VCaP (cell line): ENCODE measurements around the gene RGS6.

Experiments used
- H3K27ac ChIP-seq: fragments of 450-650 bp; 2 replicates; pipeline ENCODE4 v1.5.1; 2017
- CTCF ChIP-seq: fragments of 450-650 bp; conservative IDR thresholded peaks from 2 replicates; pipeline ENCODE4 v1.5.1; 2017; ENCODE audit warnings: mild to moderate bottlenecking, moderate library complexity

RGS6 gene

GRCh38 chr14:72401632-72402376, 469.6 kb downstream of the RGS6 start:
- no peak overlapping the region for H3K27ac ChIP-seq
- no peak for TF ChIP-seq CTCF

- H3K27ac ChIP-seq, result no peak overlapping the region
- no peak for TF ChIP-seq CTCF
Observed at GRCh38 chr14:72402377-72402772, 470.1 kb downstream of the RGS6 start.

GRCh38 chr14:72404106-72404774, 472.0 kb downstream of the RGS6 start:
- no peak for TF ChIP-seq CTCF
- peak overlapping the region; percentile 57 for H3K27ac ChIP-seq

- H3K27ac ChIP-seq, result peak overlapping the region; percentile 57
- no peak for TF ChIP-seq CTCF
Observed at GRCh38 chr14:72404998-72405397, 472.8 kb downstream of the RGS6 start.

GRCh38 chr14:72408020-72408419, 475.8 kb downstream of the RGS6 start:
- no peak overlapping the region for H3K27ac ChIP-seq
- no peak for TF ChIP-seq CTCF

- no peak overlapping the region for H3K27ac ChIP-seq
- TF ChIP-seq CTCF, result no peak
Observed at GRCh38 chr14:72409047-72409446, 476.8 kb downstream of the RGS6 start.

- no peak for TF ChIP-seq CTCF
- no peak overlapping the region for H3K27ac ChIP-seq
Observed at GRCh38 chr14:72416081-72416849, 484.0 kb downstream of the RGS6 start.
